Measurements from ENCODE around the gene RBBP8NL. TPM values are rescaled to one million over a fixed set of nuclear protein-coding genes. Genes with fewer than 3 reads are reported as not detected.

The RBBP8NL gene
- polyA plus RNA-seq, 2 of the 4 experiments (the other 2 are of a cell fraction): not detected

DNA sequence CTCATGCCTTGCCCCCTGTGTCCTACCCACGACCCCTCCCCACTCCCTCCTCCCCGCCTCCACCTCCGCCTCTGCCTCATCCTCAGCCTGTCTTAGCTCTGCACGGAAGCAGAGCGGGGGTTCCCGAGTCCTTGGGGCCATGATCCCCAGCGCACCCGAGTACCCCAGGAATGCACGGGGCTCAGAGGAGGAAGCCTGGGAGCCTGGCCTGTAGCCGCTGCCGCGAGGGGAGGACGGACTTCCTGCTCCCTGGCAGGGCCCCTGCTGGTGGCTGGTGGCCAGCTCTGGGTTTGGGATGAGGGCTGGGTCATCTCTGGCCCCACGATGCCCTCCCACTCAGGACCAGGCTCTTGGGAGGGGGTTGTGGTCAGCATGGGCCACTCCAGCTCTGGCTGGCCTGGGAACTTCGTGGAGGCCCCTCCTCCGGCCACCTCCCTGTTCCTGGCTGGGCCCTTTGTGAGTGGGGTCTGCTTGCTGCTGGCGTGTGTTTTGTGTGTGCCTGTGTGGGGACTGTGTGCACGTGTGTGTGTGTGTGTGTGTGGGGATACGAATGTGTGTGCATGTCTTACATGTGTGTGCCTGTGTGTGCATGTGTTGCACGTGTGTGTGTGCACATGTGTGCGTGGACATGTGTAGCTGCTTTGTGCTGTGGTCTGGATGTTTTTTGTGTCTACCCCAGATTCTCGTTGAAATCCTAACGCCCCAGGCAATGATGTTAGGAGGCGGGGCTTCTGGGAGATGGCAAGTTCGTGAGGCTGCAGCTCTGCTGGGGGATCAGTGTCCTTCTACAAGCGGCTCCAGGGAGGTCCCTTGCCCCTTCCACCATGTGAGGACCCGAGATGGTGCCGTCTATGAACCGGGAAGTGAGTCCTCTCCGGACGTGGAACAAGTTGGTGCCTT is 1.3 kb upstream of the RBBP8NL start:
- no peak for FAIRE-seq
- H3K4me2 ChIP-seq: no peak overlapping the region

DNA sequence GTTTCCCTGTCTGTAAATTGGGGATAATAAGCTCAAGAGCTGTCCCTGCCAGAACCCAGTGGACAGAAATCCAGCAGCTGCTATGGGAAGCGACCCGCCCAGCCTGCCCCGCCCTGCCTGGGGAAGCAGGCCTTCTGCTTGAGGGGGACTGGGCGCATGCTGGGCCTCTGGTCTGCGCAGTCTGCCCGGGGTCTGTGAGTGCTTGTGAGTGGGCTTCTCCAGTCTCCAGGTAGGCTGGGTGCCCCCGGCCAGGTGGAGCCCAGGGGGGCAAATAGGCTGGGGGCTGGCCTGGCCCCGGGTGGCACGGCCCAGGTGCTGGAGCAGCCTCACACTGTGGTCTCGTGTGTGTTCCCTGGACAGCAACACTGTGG is 648 bp upstream of the RBBP8NL start:
- 78% methylated on average over 8 of the region's 10 CpGs for WGBS (ENCODE audit: missing lambda C conversion rate)
- ChIA-PET CTCF (interaction anchor here (1.2 to 5.2 kb wide), 3 partner anchors 18 to 364 kb away, joined by 3 to 31 read pairs (median 5); no protein-coding TSS in a partner anchor), POLR2A (no interaction called here)
- no peak for TF ChIP-seq EHMT2 (IDR thresholded peaks at IDR 0.05; ENCODE audit: low read depth)
- TF ChIP-seq PBX3 (IDR thresholded peaks at IDR 0.05): no peak
- TF ChIP-seq SMC3 (IDR thresholded peaks at IDR 0.05): no peak
- TF ChIP-seq EHF (CRISPR knock-in tag; IDR thresholded peaks at IDR 0.05): no peak
- no peak for TF ChIP-seq CHD4 (IDR thresholded peaks at IDR 0.05; ENCODE audit: borderline replicate concordance)
- TF ChIP-seq NR3C1 (IDR thresholded peaks at IDR 0.05): no peak
- no peak for TF ChIP-seq ZNF302 (CRISPR knock-in tag; IDR thresholded peaks at IDR 0.05)
- ATAC-seq: no peak
- no peak overlapping the region for H3K4me2 ChIP-seq
- DNase-seq (ENCODE audit: low read depth in 1 of 2, low spot score in 1 of 2): no peak
- no peak overlapping the region for H3K4me3 ChIP-seq
- no peak overlapping the region for H3K27ac ChIP-seq
- no peak for FAIRE-seq
- H3K4me1 ChIP-seq: no peaks in the 10 kb centered on the region
- H3K9me3 ChIP-seq: no peaks in the 10 kb centered on the region

More for the DNA sequence above, 1.3 kb upstream of the RBBP8NL start:
- 61% methylated on average over 26 of the region's 31 CpGs for WGBS (ENCODE audit: missing lambda C conversion rate)
- no peak overlapping the region for H3K4me3 ChIP-seq
- DNase-seq (ENCODE audit: low read depth in 1 of 2, low spot score in 1 of 2): no peak
- no peak overlapping the region for H3K27ac ChIP-seq
- H3K4me1 ChIP-seq: no peaks in the 10 kb centered on the region
- TF ChIP-seq SMC3 (IDR thresholded peaks at IDR 0.05): no peak
- ChIA-PET CTCF (interaction anchor here (1.4 kb wide), 1 partner anchor 19 kb away, joined by 5 read pairs; no protein-coding TSS in a partner anchor), POLR2A (no interaction called here)
- ATAC-seq: no peak
- no peaks in the 10 kb centered on the region for H3K9me3 ChIP-seq

DNA sequence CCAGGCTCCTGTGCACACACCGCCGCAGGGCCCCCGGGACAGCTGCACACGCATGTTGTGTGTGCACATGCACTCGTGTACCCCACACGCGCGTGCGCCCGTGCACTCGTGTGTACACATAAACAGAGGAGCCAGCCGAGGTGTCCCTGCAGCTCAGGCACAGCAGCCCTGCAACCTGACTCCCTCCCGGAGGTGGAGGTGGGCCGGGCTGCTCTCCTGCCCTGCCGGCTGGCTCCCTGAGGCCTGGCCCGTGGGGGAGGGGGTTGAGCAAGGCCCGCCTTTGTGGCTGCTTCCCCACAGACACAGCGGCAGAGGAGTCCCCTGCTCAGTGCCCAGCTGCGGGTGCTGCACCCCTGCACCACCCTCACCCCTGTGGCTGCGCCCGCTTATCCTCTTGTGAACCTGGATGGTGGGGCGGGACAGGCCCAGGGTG is 624 bp downstream of the RBBP8NL start:
- Histone ChIP-seq H3K4me1 (no peaks in the 10 kb centered on the region), H3K9me3 (no peaks in the 10 kb centered on the region), H3K4me3 (no peak overlapping the region), H3K4me2 (no peak overlapping the region), H3K27ac (no peak overlapping the region)
- CTCF ChIA-PET: interaction anchor here (1.1 to 5.2 kb wide), 3 partner anchors 13 to 365 kb away, joined by 3 to 31 read pairs (median 4); no protein-coding TSS in a partner anchor
- TF ChIP-seq RNF2 (IDR thresholded peaks at IDR 0.05; ENCODE audit: borderline replicate concordance, low read depth) (no peak), RARB (CRISPR knock-in tag; IDR thresholded peaks at IDR 0.05) (no peak), CTCF (IDR thresholded peaks at IDR 0.05) (no peak), HOXB13 (CRISPR knock-in tag; IDR thresholded peaks at IDR 0.05; ENCODE audit: low read depth) (no peak), CBX2 (IDR thresholded peaks at IDR 0.05; ENCODE audit: borderline replicate concordance, low read depth) (no peak), EP300 (IDR thresholded peaks at IDR 0.05) (no peak), JUN (IDR thresholded peaks at IDR 0.05) (no peak), POLR2AphosphoS2 (conservative IDR thresholded peaks at IDR 0.05; ENCODE audit: low read length) (no peak), NPAS2 (CRISPR knock-in tag; IDR thresholded peaks at IDR 0.05; ENCODE audit: borderline replicate concordance) (no peak), GATA3 (IDR thresholded peaks at IDR 0.05; ENCODE audit: borderline replicate concordance) (no peak), MAZ (IDR thresholded peaks at IDR 0.05; ENCODE audit: borderline replicate concordance, low read depth, low read length) (no peak), PBX3 (IDR thresholded peaks at IDR 0.05) (no peak), HES2 (IDR thresholded peaks at IDR 0.05) (no peak), FOSL2 (IDR thresholded peaks at IDR 0.05) (no peak), FOSL2 (CRISPR knock-in tag; IDR thresholded peaks at IDR 0.05) (no peak), NR3C1 (IDR thresholded peaks at IDR 0.05) (no peak), KDM1A (IDR thresholded peaks at IDR 0.05; ENCODE audit: low read depth) (no peak)
- TF ChIP-seq, protein P1, sequence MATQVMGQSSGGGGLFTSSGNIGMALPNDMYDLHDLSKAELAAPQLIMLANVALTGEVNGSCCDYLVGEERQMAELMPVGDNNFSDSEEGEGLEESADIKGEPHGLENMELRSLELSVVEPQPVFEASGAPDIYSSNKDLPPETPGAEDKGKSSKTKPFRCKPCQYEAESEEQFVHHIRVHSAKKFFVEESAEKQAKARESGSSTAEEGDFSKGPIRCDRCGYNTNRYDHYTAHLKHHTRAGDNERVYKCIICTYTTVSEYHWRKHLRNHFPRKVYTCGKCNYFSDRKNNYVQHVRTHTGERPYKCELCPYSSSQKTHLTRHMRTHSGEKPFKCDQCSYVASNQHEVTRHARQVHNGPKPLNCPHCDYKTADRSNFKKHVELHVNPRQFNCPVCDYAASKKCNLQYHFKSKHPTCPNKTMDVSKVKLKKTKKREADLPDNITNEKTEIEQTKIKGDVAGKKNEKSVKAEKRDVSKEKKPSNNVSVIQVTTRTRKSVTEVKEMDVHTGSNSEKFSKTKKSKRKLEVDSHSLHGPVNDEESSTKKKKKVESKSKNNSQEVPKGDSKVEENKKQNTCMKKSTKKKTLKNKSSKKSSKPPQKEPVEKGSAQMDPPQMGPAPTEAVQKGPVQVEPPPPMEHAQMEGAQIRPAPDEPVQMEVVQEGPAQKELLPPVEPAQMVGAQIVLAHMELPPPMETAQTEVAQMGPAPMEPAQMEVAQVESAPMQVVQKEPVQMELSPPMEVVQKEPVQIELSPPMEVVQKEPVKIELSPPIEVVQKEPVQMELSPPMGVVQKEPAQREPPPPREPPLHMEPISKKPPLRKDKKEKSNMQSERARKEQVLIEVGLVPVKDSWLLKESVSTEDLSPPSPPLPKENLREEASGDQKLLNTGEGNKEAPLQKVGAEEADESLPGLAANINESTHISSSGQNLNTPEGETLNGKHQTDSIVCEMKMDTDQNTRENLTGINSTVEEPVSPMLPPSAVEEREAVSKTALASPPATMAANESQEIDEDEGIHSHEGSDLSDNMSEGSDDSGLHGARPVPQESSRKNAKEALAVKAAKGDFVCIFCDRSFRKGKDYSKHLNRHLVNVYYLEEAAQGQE (IDR thresholded peaks at IDR 0.05): no peak
- TF ChIP-seq, protein P2, sequence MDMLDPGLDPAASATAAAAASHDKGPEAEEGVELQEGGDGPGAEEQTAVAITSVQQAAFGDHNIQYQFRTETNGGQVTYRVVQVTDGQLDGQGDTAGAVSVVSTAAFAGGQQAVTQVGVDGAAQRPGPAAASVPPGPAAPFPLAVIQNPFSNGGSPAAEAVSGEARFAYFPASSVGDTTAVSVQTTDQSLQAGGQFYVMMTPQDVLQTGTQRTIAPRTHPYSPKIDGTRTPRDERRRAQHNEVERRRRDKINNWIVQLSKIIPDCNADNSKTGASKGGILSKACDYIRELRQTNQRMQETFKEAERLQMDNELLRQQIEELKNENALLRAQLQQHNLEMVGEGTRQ (IDR thresholded peaks at IDR 0.05): no peak
- no peak for ATAC-seq
- no peak for DNase-seq (ENCODE audit: low read depth in 1 of 2, low spot score in 1 of 2)
- WGBS (ENCODE audit: missing lambda C conversion rate): 90% methylated on average over 2 of the region's 22 CpGs
- POLR2A ChIA-PET: no interaction called here
- no peak for FAIRE-seq
